Neuronal stem cell (in vitro differentiated cells): ENCODE measurements around the gene MARCKSL1.
"Not testable (repeated sequence)": the region's sequence is repeated elsewhere in the genome, so short reads cannot be mapped to it uniquely, and the experiment has no call there.

Experiments used
- DNase-seq: peaks from one replicate; pipeline ENCODE4 v3.0.0-alpha.2; 2013; ENCODE audit warnings: low spot score
- H2AFZ ChIP-seq: one replicate; pipeline ENCODE4 v1.6.1; 2013; ENCODE audit warnings: mild to moderate bottlenecking, low read length, inconsistent platforms
- H2AK5ac ChIP-seq: 2 replicates; pipeline ENCODE4 v1.6.1; 2013; ENCODE audit warnings: low read depth, mild to moderate bottlenecking, inconsistent platforms, low read length, moderate library complexity, mixed read lengths
- H2BK120ac ChIP-seq: 2 replicates; pipeline ENCODE4 v1.6.1; 2013; ENCODE audit warnings: low read depth, mild to moderate bottlenecking, inconsistent platforms, low read length, moderate library complexity, mixed read lengths
- H2BK12ac ChIP-seq: one replicate; pipeline ENCODE4 v1.6.1; 2013; ENCODE audit warnings: low read length, inconsistent platforms
- H2BK15ac ChIP-seq: 2 replicates; pipeline ENCODE4 v1.6.1; 2013; ENCODE audit warnings: mild to moderate bottlenecking, low read length, inconsistent platforms, mixed read lengths
- H2BK5ac ChIP-seq: one replicate; pipeline ENCODE4 v1.6.1; 2013; ENCODE audit warnings: inconsistent platforms, mild to moderate bottlenecking, low read length, moderate library complexity
- H3K14ac ChIP-seq: one replicate; pipeline ENCODE4 v1.6.1; 2013; ENCODE audit warnings: low read length, inconsistent platforms
- H3K18ac ChIP-seq: 2 replicates; pipeline ENCODE4 v1.6.1; 2013; ENCODE audit warnings: low read length, inconsistent platforms
- H3K23ac ChIP-seq: 2 replicates; pipeline ENCODE4 v1.6.1; 2013; ENCODE audit warnings: low read depth, mild to moderate bottlenecking, mixed read lengths, low read length, inconsistent platforms; ENCODE audit not compliant: poor library complexity
- H3K27ac ChIP-seq: replicated peaks from 3 replicates; pipeline ENCODE4 v1.5.1; 2013; ENCODE audit warnings: low read length, inconsistent platforms
- H3K27me3 ChIP-seq, 3 experiments: 2 replicates each; pipeline ENCODE4 v1.6.1; 2013; ENCODE audit warnings: low read length in 3 of 3, mild to moderate bottlenecking in 2 of 3, inconsistent platforms in 1 of 3, low read depth in 1 of 3, mixed read lengths in 1 of 3, moderate library complexity in 1 of 3; ENCODE audit not compliant: control insufficient read depth in 3 of 3, insufficient read depth in 3 of 3
- H3K36me3 ChIP-seq, 2 donors: replicated peaks in 1 of 2; 2 replicates each; pipeline ENCODE4 v1.6.1; 2013; ENCODE audit warnings: low read length in 2 of 2; ENCODE audit not compliant: control insufficient read depth in 2 of 2, insufficient read depth in 2 of 2
- H3K4ac ChIP-seq: 2 replicates; pipeline ENCODE4 v1.6.1; 2013; ENCODE audit warnings: inconsistent platforms, mild to moderate bottlenecking, low read length, moderate library complexity
- H3K4me1 ChIP-seq, 2 donors: 1 replicate in 1 of 2; 2 replicates in 1 of 2; pipeline ENCODE4 v1.6.1; 2013; ENCODE audit warnings: low read length in 2 of 2, low read depth in 1 of 2; ENCODE audit not compliant: control insufficient read depth in 2 of 2, insufficient read depth in 1 of 2
- H3K4me2 ChIP-seq: one replicate; pipeline ENCODE4 v1.6.1; 2013; ENCODE audit warnings: mild to moderate bottlenecking, low read length, inconsistent platforms; ENCODE audit not compliant: insufficient read depth, poor library complexity, severe bottlenecking
- H3K4me3 ChIP-seq, 2 donors: 2 replicates each; pipeline ENCODE4 v1.5.1; 2013; ENCODE audit warnings: low read length in 2 of 2, mild to moderate bottlenecking in 2 of 2, inconsistent platforms in 1 of 2, moderate library complexity in 1 of 2
- H3K79me1 ChIP-seq: one replicate; pipeline ENCODE4 v1.6.1; 2013; ENCODE audit warnings: low read depth, mild to moderate bottlenecking, inconsistent platforms, low read length, moderate library complexity
- H3K9ac ChIP-seq: one replicate; pipeline ENCODE4 v1.6.1; 2013; ENCODE audit warnings: mild to moderate bottlenecking, low read depth, low read length, inconsistent platforms; ENCODE audit not compliant: poor library complexity
- H3K9me3 ChIP-seq, 2 donors: replicated peaks in 1 of 2; 2 replicates each; pipeline versions ENCODE3 to v1.6.1; 2013; ENCODE audit warnings: low read length in 2 of 2, mild to moderate bottlenecking in 2 of 2, inconsistent platforms in 1 of 2, low read depth in 1 of 2, mixed read lengths in 1 of 2, moderate library complexity in 1 of 2; ENCODE audit not compliant: control insufficient read depth in 2 of 2, insufficient read depth in 1 of 2
- H4K8ac ChIP-seq: one replicate; pipeline ENCODE4 v1.6.1; 2013; ENCODE audit warnings: low read depth, mild to moderate bottlenecking, inconsistent platforms, low read length, moderate library complexity
- H4K91ac ChIP-seq: one replicate; pipeline ENCODE4 v1.6.1; 2013; ENCODE audit warnings: low read length, low read depth, mild to moderate bottlenecking, inconsistent platforms; ENCODE audit not compliant: poor library complexity
- WGBS, 2 donors: extraction: QIAGEN DNeasy Blood & Tissue Kit; methylation state at CpG; one replicate each; pipeline ENCODE4 v1.1.7; 2013; ENCODE audit warnings: missing lambda C conversion rate in 2 of 2, mixed read lengths in 1 of 2; ENCODE audit not compliant: insufficient read length in 2 of 2, insufficient replicate concordance in 1 of 2; ENCODE audit errors: extremely low coverage in 2 of 2; 5-methylcytosine and 5-hydroxymethylcytosine counted together

Gene MARCKSL1

DNA sequence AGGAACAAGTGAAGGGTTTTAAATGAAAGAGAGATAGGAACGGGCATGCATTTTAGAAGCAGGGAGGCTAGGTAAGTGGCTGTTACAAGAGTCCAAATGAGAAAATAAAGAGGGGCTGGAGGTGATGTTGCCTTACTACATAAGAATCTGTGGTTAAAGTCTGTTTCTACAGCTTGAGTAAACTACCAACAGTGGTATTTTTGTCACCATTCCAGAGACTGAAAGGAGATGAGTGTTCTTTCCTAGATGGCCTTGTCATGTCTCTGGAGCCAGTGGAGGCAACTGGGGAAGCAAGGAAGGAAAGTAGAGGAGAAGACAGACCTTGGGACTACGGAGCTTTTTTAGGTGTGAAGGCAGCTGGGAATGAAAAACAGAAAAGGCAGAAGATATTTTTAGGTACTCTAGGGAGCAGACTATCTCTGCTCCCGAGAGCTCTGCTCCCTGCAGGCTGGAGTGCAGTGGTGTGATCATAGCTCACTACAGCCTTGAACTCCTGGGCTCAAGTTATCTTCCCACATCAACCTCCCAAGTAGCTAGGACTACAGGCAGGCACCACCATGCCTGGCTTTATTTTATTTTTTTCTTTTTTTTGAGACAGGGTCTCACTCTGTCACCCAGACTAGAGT lies 31.9 kb downstream of the MARCKSL1 start:
- H4K8ac ChIP-seq = no peak overlapping the region
- H3K27me3 ChIP-seq = no peaks in the 10 kb centered on the region
- H2BK120ac ChIP-seq = no peak overlapping the region
- no peak overlapping the region for H2BK12ac ChIP-seq
- no peak overlapping the region for H2AFZ ChIP-seq
- H3K36me3 ChIP-seq = peaks cover 18 to 73% of the 10 kb centered on the region in 2 donors
- H3K9me3 ChIP-seq = peaks cover 0 to 24% of the 10 kb centered on the region in 2 donors
- H3K4me3 ChIP-seq = no peak overlapping the region
- no peak for DNase-seq
- H3K4me2 ChIP-seq = no peak overlapping the region
- no peak overlapping the region for H4K91ac ChIP-seq
- H3K4me1 ChIP-seq = no peaks in the 10 kb centered on the region
- no peak overlapping the region for H3K18ac ChIP-seq
- H3K14ac ChIP-seq = no peak overlapping the region
- no CpG with 5 or more reads among the region's 3 CpGs for WGBS, 2 donors
- H2BK5ac ChIP-seq = no peak overlapping the region
- H3K4ac ChIP-seq = no peak overlapping the region
- H2AK5ac ChIP-seq = no peak overlapping the region
- H2BK15ac ChIP-seq = no peak overlapping the region
- H3K79me1 ChIP-seq = no peaks in the 10 kb centered on the region
- H3K9ac ChIP-seq = no peak overlapping the region
- H3K23ac ChIP-seq = no peak overlapping the region
- no peak overlapping the region for H3K27ac ChIP-seq

DNA sequence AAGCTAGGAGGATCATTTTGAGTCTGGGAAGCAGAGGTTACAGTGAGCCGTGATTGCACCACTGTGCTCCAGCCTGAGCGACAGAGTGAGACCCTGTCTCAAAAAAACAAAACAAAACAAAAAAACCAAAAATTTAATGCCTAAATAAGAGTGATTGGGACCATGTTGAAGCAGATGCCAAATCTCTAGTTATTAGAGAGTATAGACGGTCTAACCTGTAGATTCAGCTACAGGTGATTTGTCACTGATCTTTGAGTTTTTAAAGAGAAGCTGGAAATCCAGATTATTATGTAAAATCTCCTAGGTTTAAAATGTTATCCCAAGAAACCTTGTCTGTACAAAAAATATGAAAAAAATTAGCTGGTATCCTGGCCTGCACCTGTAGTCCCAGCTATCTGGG lies 32.7 kb downstream of the MARCKSL1 start:
- H2BK15ac ChIP-seq = no peak overlapping the region
- no peak overlapping the region for H2AK5ac ChIP-seq
- no peak overlapping the region for H3K4me2 ChIP-seq
- no peak overlapping the region for H3K18ac ChIP-seq
- H3K27ac ChIP-seq = no peak overlapping the region
- no peak overlapping the region for H3K14ac ChIP-seq
- no peak overlapping the region for H3K9ac ChIP-seq
- no peaks in the 10 kb centered on the region for H3K27me3 ChIP-seq
- H2AFZ ChIP-seq = no peak overlapping the region
- H2BK120ac ChIP-seq = no peak overlapping the region
- H4K8ac ChIP-seq = no peak overlapping the region
- no peaks in the 10 kb centered on the region for H3K4me1 ChIP-seq
- H3K9me3 ChIP-seq = peaks cover 0 to 24% of the 10 kb centered on the region in 2 donors
- H3K79me1 ChIP-seq = no peaks in the 10 kb centered on the region
- no peak overlapping the region for H2BK12ac ChIP-seq
- H2BK5ac ChIP-seq = no peak overlapping the region
- H3K23ac ChIP-seq = no peak overlapping the region
- no peak overlapping the region for H3K4ac ChIP-seq
- no peak for DNase-seq
- H3K36me3 ChIP-seq = peaks cover 18 to 76% of the 10 kb centered on the region in 2 donors
- WGBS, 2 donors = no CpG with 5 or more reads among the region's 3 CpGs
- no peak overlapping the region for H3K4me3 ChIP-seq
- H4K91ac ChIP-seq = no peak overlapping the region

DNA sequence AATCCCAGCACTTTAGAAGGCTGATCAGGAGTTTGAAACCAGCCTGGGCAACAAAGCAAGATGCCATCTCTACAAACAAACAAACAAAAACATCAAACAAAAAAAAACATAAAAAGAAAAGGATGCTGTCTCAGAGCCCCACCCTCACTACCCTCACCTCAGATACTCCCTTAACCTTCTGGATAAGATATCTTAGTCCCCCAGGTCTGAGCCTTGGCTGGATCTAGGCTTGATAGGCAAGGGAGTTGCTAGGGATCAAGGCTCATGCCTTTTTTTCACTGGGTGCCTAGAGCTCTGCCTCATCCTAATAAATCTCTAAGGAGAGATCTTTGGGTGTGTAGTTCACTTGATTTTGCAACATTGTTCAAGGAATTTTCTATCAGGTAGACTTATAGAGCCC lies 36.7 kb downstream of the MARCKSL1 start:
- H3K4ac ChIP-seq = no peak overlapping the region
- no peak overlapping the region for H3K9ac ChIP-seq
- no peak overlapping the region for H2BK5ac ChIP-seq
- peaks cover 1% of the 10 kb centered on the region for H3K79me1 ChIP-seq
- peaks cover 14 to 68% of the 10 kb centered on the region in 2 donors for H3K36me3 ChIP-seq
- H3K27me3 ChIP-seq = no peaks in the 10 kb centered on the region
- H3K27ac ChIP-seq = no peak overlapping the region
- no peak overlapping the region for H2AK5ac ChIP-seq
- no peak overlapping the region for H2BK12ac ChIP-seq
- H2BK15ac ChIP-seq = no peak overlapping the region
- H3K23ac ChIP-seq = no peak overlapping the region
- no peak overlapping the region for H3K4me3 ChIP-seq
- DNase-seq = no peak
- no peak overlapping the region for H3K14ac ChIP-seq
- H4K91ac ChIP-seq = no peak overlapping the region
- no peak overlapping the region for H2BK120ac ChIP-seq
- no peak overlapping the region for H3K4me2 ChIP-seq
- H3K18ac ChIP-seq = no peak overlapping the region
- no peak overlapping the region for H4K8ac ChIP-seq
- H3K4me1 ChIP-seq = no peaks in the 10 kb centered on the region
- no peak overlapping the region for H2AFZ ChIP-seq
- H3K9me3 ChIP-seq = peaks cover 0 to 8% of the 10 kb centered on the region in 2 donors

- not testable (repeated sequence) for H4K8ac ChIP-seq, H2BK120ac ChIP-seq, H3K14ac ChIP-seq, H4K91ac ChIP-seq, H3K79me1 ChIP-seq, H2BK5ac ChIP-seq, H2AFZ ChIP-seq, H3K27me3 ChIP-seq, H3K4me1 ChIP-seq, H3K27ac ChIP-seq, H3K4ac ChIP-seq, H2BK12ac ChIP-seq, H3K4me3 ChIP-seq, H3K9ac ChIP-seq, H3K23ac ChIP-seq, H2BK15ac ChIP-seq, H3K18ac ChIP-seq, H3K9me3 ChIP-seq, H2AK5ac ChIP-seq, DNase-seq, H3K4me2 ChIP-seq
- WGBS, 2 donors = no CpG with 5 or more reads among the region's 16 CpGs
- peaks cover 9 to 61% of the 10 kb centered on the region in 2 donors for H3K36me3 ChIP-seq
These were observed 37.8 kb downstream of the MARCKSL1 start for GRCh38 chr1:32298211-32298610.
